Thyroid gland (tissue), 4 donors: ENCODE results near the gene ICAM4.

Experiments used
- CTCF ChIP-seq, 6 experiments: fragments of 200-600 bp in 3 of 6; fragments of 450-650 bp in 3 of 6; sonication (generic) in 3 of 6; IDR thresholded peaks; one replicate each; pipeline ENCODE4 v1.5.1; 2016 to 2019; ENCODE audit warnings: antibody characterized with exemption in 6 of 6, mild to moderate bottlenecking in 2 of 6, inconsistent platforms in 1 of 6, moderate library complexity in 1 of 6
- POLR2A ChIP-seq, 2 donors: fragments of 450-650 bp; IDR thresholded peaks; one replicate each; pipeline ENCODE4 v1.6.1; 2017; ENCODE audit warnings: antibody characterized with exemption in 2 of 2, mild to moderate bottlenecking in 2 of 2, moderate library complexity in 1 of 2

GRCh38 chr19:10274589-10274988 is 12.2 kb upstream of the ICAM4 start:
- TF ChIP-seq CTCF (IDR thresholded peaks at IDR 0.05), result no peak
- TF ChIP-seq POLR2A (IDR thresholded peaks at IDR 0.05), result no peak
